ENCODE results near the gene HIVEP2.

- no peak for TF ChIP-seq EZH2 (IDR thresholded peaks at IDR 0.05; ENCODE audit: low read length, unreplicated experiment)
- TF ChIP-seq, protein P1, sequence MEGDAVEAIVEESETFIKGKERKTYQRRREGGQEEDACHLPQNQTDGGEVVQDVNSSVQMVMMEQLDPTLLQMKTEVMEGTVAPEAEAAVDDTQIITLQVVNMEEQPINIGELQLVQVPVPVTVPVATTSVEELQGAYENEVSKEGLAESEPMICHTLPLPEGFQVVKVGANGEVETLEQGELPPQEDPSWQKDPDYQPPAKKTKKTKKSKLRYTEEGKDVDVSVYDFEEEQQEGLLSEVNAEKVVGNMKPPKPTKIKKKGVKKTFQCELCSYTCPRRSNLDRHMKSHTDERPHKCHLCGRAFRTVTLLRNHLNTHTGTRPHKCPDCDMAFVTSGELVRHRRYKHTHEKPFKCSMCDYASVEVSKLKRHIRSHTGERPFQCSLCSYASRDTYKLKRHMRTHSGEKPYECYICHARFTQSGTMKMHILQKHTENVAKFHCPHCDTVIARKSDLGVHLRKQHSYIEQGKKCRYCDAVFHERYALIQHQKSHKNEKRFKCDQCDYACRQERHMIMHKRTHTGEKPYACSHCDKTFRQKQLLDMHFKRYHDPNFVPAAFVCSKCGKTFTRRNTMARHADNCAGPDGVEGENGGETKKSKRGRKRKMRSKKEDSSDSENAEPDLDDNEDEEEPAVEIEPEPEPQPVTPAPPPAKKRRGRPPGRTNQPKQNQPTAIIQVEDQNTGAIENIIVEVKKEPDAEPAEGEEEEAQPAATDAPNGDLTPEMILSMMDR (conservative IDR thresholded peaks at IDR 0.05; ENCODE audit: low read depth, low read length), result no peak
Observed at GRCh38 chr6:142968601-142969000, 23.6 kb upstream of the HIVEP2 start.

Data from PC-3 (cell line).